ENCODE measurements around the gene DDX51.
A peak's percentile ranks its signal among the peaks of the same experiment; 100 is the strongest.

The DDX51 gene

DNA sequence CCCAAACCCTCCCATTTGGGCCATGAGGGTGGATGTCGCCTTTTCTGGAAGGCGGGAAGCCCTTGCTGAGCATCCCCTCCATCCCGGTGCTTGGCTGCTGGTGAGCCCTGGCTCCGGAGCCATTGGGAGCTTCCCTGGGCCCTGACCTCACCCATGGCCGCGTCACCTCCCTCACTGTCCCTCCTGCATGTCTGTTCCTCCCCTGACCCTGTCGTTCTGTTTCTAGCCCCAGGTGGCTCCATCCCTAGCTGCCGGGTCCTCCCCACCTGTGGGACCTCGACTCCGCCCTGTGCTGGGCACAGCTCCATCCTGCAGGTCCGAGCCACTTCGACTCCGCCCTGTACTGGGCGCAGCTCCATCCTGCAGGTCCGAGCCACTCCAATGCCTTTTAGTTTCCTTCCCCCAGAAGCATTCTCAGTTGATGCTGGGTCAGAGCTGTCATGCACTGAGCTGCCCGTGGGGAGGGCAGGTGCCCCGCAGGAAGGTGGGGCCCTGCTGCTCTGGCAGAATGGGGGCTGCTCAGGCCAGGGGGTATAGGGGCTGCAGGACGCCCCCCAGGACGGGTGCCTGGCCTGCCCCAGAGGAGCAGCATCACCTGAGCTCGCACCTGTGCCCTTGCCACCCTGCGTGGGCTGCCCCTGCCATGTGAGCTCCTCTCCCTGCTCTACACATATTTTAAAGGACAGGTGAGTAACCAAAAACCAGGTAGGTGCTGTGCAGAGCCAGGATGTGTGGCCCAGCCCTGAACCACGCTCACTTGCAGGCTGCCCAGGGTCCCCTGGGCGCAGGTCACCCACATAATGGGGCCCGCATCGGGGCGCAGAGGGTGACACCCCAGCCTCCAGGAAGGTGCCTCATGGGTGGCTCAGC lies 19.2 kb upstream of the DDX51 start:
- DNase-seq (ENCODE audit: low read depth) = no peak
- H3K4me3 ChIP-seq (ENCODE audit: low read length) = peak overlapping the region; percentile 36
- peaks cover 12% of the 10 kb centered on the region for H3K4me1 ChIP-seq (ENCODE audit: control insufficient read depth, insufficient read depth, low read length)
- H3K36me3 ChIP-seq (ENCODE audit: control insufficient read depth, insufficient read depth, low read length, severe bottlenecking) = no peaks in the 10 kb centered on the region
- H3K27me3 ChIP-seq (replicated peaks; ENCODE audit: control insufficient read depth, insufficient read depth, low read length) = peaks cover 23% of the 10 kb centered on the region
- no peaks in the 10 kb centered on the region for H3K9me3 ChIP-seq (ENCODE audit: control insufficient read depth, low read length)
- H3K9ac ChIP-seq (ENCODE audit: low read length) = no peak overlapping the region

DNA sequence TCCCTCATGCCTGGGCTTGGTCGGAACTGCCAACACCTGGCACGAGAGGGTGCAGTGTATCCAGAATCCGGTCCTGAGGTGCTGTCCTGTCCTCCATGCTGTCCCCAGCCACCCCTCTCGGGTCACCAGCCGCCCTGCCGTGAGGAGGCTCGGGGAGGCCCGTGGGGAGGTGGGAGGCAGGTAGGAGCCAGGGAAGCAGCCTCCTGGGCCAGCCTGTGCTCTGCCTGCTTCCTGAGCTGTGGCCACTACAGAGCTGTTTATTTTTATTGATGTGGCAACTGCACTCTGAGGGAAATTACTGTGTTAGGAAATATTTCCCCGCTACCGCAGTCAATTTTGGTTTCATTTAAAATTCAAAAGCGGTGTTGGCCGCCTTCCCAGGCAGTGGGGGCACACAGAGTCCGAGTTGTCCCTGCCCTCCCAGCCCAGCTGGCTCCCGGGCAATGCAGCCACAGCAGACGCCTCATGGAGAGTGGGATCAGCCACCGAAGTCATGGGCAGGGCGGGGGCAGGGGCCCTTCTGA lies 18.5 kb upstream of the DDX51 start:
- Histone ChIP-seq H3K27me3 (replicated peaks; ENCODE audit: control insufficient read depth, insufficient read depth, low read length) (peaks cover 18% of the 10 kb centered on the region), H3K36me3 (ENCODE audit: control insufficient read depth, insufficient read depth, low read length, severe bottlenecking) (peaks cover 4% of the 10 kb centered on the region), H3K4me1 (ENCODE audit: control insufficient read depth, insufficient read depth, low read length) (peaks cover 12% of the 10 kb centered on the region), H3K9me3 (ENCODE audit: control insufficient read depth, low read length) (no peaks in the 10 kb centered on the region), H3K4me3 (ENCODE audit: low read length) (peak overlapping the region; percentile 36), H3K9ac (ENCODE audit: low read length) (no peak overlapping the region)
- peak; percentile 95 for DNase-seq (ENCODE audit: low read depth)

DNA sequence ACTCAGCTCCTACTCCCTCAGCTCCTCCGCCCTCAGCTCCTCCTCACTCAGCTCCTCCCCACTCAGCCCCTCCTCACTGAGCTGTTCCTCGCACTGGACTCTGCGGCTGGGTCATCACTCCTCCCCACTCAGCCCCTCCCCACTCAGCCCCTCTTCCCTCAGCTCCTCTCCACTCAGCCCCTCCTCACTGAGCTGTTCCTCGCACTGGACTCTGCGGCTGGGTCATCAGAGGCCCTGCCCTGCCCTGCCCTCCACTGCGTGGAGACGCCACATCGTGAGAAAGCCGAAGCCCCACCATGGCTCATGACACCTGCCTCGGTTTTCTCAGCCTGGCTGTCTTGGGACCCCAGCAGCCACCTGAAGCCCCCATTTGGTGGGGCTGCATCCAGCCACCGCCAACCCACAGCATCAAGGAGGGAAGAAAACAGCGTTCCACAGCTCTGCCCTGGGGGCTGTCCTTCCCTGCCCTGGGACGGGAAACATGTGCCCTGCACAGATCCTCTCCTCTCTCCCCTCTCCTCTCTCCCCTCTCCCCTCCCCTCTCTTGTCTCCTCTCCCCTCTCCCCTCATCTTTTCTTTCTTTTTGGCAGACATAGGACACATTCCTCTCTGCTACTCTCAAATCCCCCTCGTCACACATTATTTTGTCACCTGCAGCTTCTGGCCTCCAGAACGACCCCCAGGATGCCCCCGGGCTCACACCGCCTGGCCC lies 17.8 kb upstream of the DDX51 start:
- H3K27me3 ChIP-seq (replicated peaks; ENCODE audit: control insufficient read depth, insufficient read depth, low read length) = peaks cover 18% of the 10 kb centered on the region
- peaks cover 8% of the 10 kb centered on the region for H3K36me3 ChIP-seq (ENCODE audit: control insufficient read depth, insufficient read depth, low read length, severe bottlenecking)
- no peak overlapping the region for H3K9ac ChIP-seq (ENCODE audit: low read length)
- H3K4me1 ChIP-seq (ENCODE audit: control insufficient read depth, insufficient read depth, low read length) = peaks cover 12% of the 10 kb centered on the region
- H3K4me3 ChIP-seq (ENCODE audit: low read length) = peak overlapping the region; percentile 36
- H3K9me3 ChIP-seq (ENCODE audit: control insufficient read depth, low read length) = no peaks in the 10 kb centered on the region
- no peak for DNase-seq (ENCODE audit: low read depth)

DNA sequence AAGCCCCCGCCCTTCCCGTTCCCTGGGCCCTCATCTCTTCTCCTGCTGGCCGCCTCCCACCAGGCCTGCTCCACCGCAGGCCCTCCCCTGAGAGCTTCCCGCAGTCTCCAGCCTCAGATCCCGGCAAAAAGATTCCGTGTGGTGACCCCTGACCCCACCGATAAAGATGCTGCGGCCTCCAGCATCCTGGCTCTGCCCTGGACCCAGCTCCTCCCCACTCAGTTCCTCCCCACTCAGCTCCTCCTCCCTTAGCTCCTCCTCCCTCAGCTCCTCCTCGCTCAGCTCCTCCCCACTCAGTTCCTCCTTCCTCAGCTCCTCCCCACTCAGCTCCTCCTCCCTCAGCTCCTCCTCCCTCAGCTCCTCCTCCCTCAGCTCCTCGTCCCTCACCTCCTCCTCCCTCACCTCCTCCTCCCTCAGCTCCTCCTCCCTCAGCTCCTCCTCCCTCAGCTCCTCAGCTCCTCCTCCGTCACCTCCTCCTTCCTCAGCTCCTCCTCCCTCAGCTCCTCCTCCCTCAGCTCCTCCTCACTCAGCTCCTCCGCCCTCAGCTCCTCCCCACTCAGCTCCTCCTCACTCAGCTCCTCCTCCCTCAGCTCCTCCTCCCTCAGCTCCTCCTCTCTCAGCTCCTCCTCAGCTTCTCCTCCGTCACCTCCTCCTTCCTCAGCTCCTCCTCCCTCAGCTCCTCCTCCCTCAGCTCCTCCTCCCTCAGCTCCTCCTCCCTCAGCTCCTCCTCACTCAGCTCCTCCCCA lies 17.1 kb upstream of the DDX51 start:
- Histone ChIP-seq H3K36me3 (ENCODE audit: control insufficient read depth, insufficient read depth, low read length, severe bottlenecking) (peaks cover 15% of the 10 kb centered on the region), H3K27me3 (replicated peaks; ENCODE audit: control insufficient read depth, insufficient read depth, low read length) (peaks cover 18% of the 10 kb centered on the region), H3K9me3 (ENCODE audit: control insufficient read depth, low read length) (no peaks in the 10 kb centered on the region), H3K4me1 (ENCODE audit: control insufficient read depth, insufficient read depth, low read length) (peaks cover 12% of the 10 kb centered on the region), H3K9ac (ENCODE audit: low read length) (no peak overlapping the region), H3K4me3 (ENCODE audit: low read length) (no peak overlapping the region)
- no peak for DNase-seq (ENCODE audit: low read depth)

DNA sequence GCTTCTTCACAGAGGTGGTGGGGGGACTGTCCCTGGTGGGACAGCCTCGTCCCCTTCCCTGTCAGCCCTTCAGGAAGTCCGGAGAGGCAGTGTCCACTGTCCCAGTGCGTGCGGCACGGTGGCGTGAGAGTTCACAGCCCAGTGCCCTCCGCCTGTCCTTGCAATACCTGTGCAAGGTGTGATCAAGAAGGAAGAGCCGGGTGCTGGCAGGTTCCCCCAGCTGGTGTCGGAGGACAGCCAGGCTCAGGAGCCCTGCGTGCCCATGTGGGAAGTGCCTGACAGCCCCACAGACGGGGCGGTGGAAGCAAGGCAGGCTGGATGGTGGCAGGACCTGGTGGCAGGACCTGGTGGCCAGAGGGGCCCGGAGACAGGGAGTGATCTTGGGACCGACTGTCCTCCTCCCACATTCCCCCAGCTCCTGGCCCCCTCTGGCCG lies 16.5 kb upstream of the DDX51 start:
- peaks cover 18% of the 10 kb centered on the region for H3K27me3 ChIP-seq (replicated peaks; ENCODE audit: control insufficient read depth, insufficient read depth, low read length)
- peaks cover 12% of the 10 kb centered on the region for H3K4me1 ChIP-seq (ENCODE audit: control insufficient read depth, insufficient read depth, low read length)
- peaks cover 15% of the 10 kb centered on the region for H3K36me3 ChIP-seq (ENCODE audit: control insufficient read depth, insufficient read depth, low read length, severe bottlenecking)
- no peaks in the 10 kb centered on the region for H3K9me3 ChIP-seq (ENCODE audit: control insufficient read depth, low read length)
- no peak overlapping the region for H3K9ac ChIP-seq (ENCODE audit: low read length)
- no peak for DNase-seq (ENCODE audit: low read depth)
- H3K4me3 ChIP-seq (ENCODE audit: low read length) = no peak overlapping the region

DNA sequence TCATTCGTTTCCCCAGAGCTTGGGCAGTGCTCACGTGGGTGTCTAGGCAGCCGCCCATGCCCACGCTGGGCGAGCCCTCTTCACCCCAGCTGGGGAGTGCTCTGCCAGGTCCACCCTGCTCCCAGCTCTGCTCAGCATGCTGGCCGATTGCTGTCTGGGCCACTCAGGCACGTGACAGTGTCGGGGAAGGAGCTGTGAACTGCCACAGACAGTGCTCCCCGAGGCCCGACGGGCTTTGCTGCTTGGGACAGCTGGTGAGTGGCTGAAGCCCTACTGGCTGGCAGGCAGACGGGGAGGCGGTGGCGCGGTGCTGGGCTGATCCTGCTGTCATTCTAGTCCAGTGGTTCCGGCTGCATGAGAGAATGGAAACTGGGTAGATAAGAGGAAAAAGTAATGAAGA lies 15.9 kb upstream of the DDX51 start:
- Histone ChIP-seq H3K4me1 (ENCODE audit: control insufficient read depth, insufficient read depth, low read length) (peaks cover 12% of the 10 kb centered on the region), H3K9me3 (ENCODE audit: control insufficient read depth, low read length) (no peaks in the 10 kb centered on the region), H3K4me3 (ENCODE audit: low read length) (no peak overlapping the region), H3K36me3 (ENCODE audit: control insufficient read depth, insufficient read depth, low read length, severe bottlenecking) (peaks cover 15% of the 10 kb centered on the region), H3K27me3 (replicated peaks; ENCODE audit: control insufficient read depth, insufficient read depth, low read length) (peaks cover 18% of the 10 kb centered on the region), H3K9ac (ENCODE audit: low read length) (no peak overlapping the region)
- no peak for DNase-seq (ENCODE audit: low read depth)

DNA sequence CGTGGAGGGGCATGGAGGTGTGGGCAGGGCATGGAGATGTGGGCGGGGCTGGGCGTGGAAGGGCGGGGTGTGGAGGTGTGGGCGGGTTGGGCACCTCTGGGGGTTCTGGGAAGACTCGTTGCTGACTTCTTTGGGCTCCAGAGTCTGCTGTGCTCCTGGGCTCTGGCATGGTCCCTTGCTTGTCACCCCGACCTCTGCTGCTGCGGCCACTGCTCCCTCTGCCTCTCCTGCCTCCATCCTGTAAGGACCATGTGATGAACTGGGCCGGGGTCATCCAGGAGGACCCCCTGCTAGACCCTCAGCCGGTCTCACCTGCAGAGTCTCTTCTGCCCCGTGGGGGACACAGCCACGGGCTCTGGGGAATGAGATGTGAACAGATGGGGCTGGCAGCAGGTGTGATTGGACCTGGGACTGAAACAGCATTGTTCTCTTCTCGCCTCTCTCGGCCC lies 15.5 kb upstream of the DDX51 start:
- peaks cover 18% of the 10 kb centered on the region for H3K27me3 ChIP-seq (replicated peaks; ENCODE audit: control insufficient read depth, insufficient read depth, low read length)
- H3K9me3 ChIP-seq (ENCODE audit: control insufficient read depth, low read length) = no peaks in the 10 kb centered on the region
- peaks cover 12% of the 10 kb centered on the region for H3K4me1 ChIP-seq (ENCODE audit: control insufficient read depth, insufficient read depth, low read length)
- H3K9ac ChIP-seq (ENCODE audit: low read length) = no peak overlapping the region
- H3K4me3 ChIP-seq (ENCODE audit: low read length) = no peak overlapping the region
- peaks cover 15% of the 10 kb centered on the region for H3K36me3 ChIP-seq (ENCODE audit: control insufficient read depth, insufficient read depth, low read length, severe bottlenecking)
- no peak for DNase-seq (ENCODE audit: low read depth)

DNA sequence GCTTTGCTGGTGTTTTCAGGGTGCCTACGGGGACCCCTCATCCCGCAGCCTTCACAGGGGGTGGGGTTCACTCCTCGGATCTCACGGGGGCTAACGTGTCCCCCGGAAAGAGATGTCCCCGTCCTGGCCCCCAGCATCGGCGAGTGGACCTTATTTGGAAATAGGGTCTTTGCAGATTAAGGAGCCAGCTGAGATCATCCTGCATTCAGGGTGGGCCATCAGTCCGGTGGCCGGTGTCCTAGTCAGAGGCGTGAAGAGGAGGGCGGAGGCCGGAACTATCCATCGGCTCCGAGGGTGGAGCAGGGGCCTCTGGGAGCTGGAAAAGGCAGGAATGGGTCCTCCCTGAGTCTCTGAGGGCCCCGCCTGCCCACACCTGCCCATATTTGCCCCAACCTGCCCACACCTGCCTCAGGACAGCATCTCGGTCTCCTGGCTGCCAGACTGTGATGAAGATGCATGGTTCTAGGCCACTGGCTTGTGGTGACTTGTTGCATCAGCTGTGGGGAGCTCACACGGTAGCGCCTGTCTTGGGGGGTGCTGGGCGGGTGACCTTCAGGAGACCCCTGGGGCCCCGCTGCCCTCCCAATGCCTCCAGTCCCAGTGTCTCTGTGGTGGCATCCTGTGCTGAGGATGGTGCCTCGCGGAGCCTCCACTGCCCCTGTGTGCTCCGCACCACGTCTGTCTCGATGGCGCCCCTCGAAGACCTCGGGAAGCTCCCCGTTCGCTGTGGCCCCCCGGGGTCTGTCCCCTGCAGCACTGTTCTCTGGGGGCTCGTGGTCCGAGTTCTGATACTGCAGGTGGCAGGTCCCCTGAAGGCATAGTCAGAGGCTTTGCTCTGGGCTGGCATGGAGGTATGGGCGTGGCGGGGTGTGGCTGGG lies 14.8 kb upstream of the DDX51 start:
- Histone ChIP-seq H3K4me3 (ENCODE audit: low read length) (no peak overlapping the region), H3K9ac (ENCODE audit: low read length) (no peak overlapping the region), H3K9me3 (ENCODE audit: control insufficient read depth, low read length) (no peaks in the 10 kb centered on the region), H3K27me3 (replicated peaks; ENCODE audit: control insufficient read depth, insufficient read depth, low read length) (peaks cover 15% of the 10 kb centered on the region), H3K4me1 (ENCODE audit: control insufficient read depth, insufficient read depth, low read length) (peaks cover 16% of the 10 kb centered on the region), H3K36me3 (ENCODE audit: control insufficient read depth, insufficient read depth, low read length, severe bottlenecking) (peaks cover 15% of the 10 kb centered on the region)
- no peak for DNase-seq (ENCODE audit: low read depth)

DNA sequence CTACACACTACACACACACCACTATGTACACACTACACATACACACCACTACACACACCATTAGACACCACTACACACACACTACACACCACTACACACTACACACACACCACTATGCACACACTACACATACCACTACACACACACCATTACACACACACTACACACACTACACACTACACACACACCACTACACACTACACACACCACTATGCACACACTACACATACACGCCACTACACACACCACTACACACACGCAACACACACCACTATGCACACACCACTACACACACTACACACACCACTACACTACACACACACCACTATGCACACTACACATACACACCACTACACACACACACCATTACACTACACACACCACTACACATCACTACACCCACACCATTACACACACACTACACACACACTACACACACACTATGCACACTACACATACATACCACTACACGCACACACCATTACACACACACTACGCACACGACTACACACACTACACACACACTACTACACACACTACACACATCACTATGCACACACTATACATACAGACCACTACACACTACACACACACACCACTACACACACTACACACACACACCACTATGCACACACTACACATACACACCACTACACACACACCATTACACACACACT lies 13.8 kb upstream of the DDX51 start:
- H3K27me3 ChIP-seq (replicated peaks; ENCODE audit: control insufficient read depth, insufficient read depth, low read length) = peaks cover 10% of the 10 kb centered on the region
- H3K9me3 ChIP-seq (ENCODE audit: control insufficient read depth, low read length) = no peaks in the 10 kb centered on the region
- peaks cover 15% of the 10 kb centered on the region for H3K36me3 ChIP-seq (ENCODE audit: control insufficient read depth, insufficient read depth, low read length, severe bottlenecking)
- H3K9ac ChIP-seq (ENCODE audit: low read length) = no peak overlapping the region
- H3K4me1 ChIP-seq (ENCODE audit: control insufficient read depth, insufficient read depth, low read length) = peaks cover 14% of the 10 kb centered on the region
- H3K4me3 ChIP-seq (ENCODE audit: low read length) = no peak overlapping the region
- no peak for DNase-seq (ENCODE audit: low read depth)

Measured in adipocyte (in vitro differentiated cells).